ENCODE results near the gene ZNF385A.
"Not testable (repeated sequence)": the region's sequence is repeated elsewhere in the genome, so short reads cannot be mapped to it uniquely, and the experiment has no call there.

Gene ZNF385A

GRCh38 chr12:54352891-54353874 is 31.4 kb downstream of the ZNF385A start:
- DNase-seq, result peak; percentile 65

- peak; percentile 88 for DNase-seq
These were observed 32.5 kb downstream of the ZNF385A start for GRCh38 chr12:54352022-54352531.

- DNase-seq, result no peak
These were observed 33.2 kb downstream of the ZNF385A start for GRCh38 chr12:54351341-54351740.

GRCh38 chr12:54350743-54351142 is 33.8 kb downstream of the ZNF385A start:
- DNase-seq, result no peak

- no peak for DNase-seq
These were observed 34.9 kb downstream of the ZNF385A start for GRCh38 chr12:54349679-54350078.

GRCh38 chr12:54349036-54349435 is 35.5 kb downstream of the ZNF385A start:
- DNase-seq, result no peak

- DNase-seq, result no peak
These were observed 42.9 kb downstream of the ZNF385A start for GRCh38 chr12:54341378-54342300.

- no peak for DNase-seq
These were observed 43.7 kb downstream of the ZNF385A start for GRCh38 chr12:54340846-54341245.

- no peak for DNase-seq
These were observed 45.7 kb downstream of the ZNF385A start for GRCh38 chr12:54338698-54339296.

GRCh38 chr12:54337854-54338650 is 46.5 kb downstream of the ZNF385A start:
- DNase-seq, result no peak

- DNase-seq, result no peak
These were observed 47.2 kb downstream of the ZNF385A start for GRCh38 chr12:54337280-54337842.

- no peak for DNase-seq
These were observed 51.0 kb downstream of the ZNF385A start for GRCh38 chr12:54333420-54334034.

- no peak for DNase-seq
These were observed 53.1 kb downstream of the ZNF385A start for GRCh38 chr12:54331461-54331860.

- DNase-seq, result no peak
These were observed 54.1 kb downstream of the ZNF385A start for GRCh38 chr12:54330442-54330841.

- no peak for DNase-seq
These were observed 54.8 kb downstream of the ZNF385A start for GRCh38 chr12:54329759-54330158.

- DNase-seq, result no peak
These were observed 55.8 kb downstream of the ZNF385A start for GRCh38 chr12:54328595-54329337.

GRCh38 chr12:54325442-54326109 is 59.0 kb downstream of the ZNF385A start:
- not testable (repeated sequence) for DNase-seq

GRCh38 chr12:54324617-54325441 is 59.7 kb downstream of the ZNF385A start, which contains the start of gene COPZ1:
TSS of gene COPZ1 (plus strand) at chr12:54325131. CDS start at chr12:54325164, 33 bp downstream.
- DNase-seq, result peak; percentile 99

- no peak for DNase-seq
These were observed 63.2 kb downstream of the ZNF385A start for GRCh38 chr12:54321363-54321762.
